Ramos (cell line): ENCODE measurements around the gene XRN2.
"Not testable (repeated sequence)": the region's sequence is repeated elsewhere in the genome, so short reads cannot be mapped to it uniquely, and the experiment has no call there.

Experiments used
- in situ Hi-C: fragments of 300-500 bp; cut with MboI; formaldehyde crosslinking; loops from one replicate; pipeline ENCODE4 v1.14.3; 2022; ENCODE audit warnings: low sequenced_read_pairs; ENCODE audit not compliant: unreplicated experiment

The XRN2 gene

GRCh38 chr20:21398109-21399004 lies 95.2 kb downstream of the XRN2 start:
- in situ Hi-C loops, result no loop called here

GRCh38 chr20:21399005-21399475 lies 95.9 kb downstream of the XRN2 start:
- in situ Hi-C loops, result no loop called here

GRCh38 chr20:21411725-21412124 lies 108.6 kb downstream of the XRN2 start:
- in situ Hi-C loops, result no loop called here

- in situ Hi-C loops, result not testable (repeated sequence)
Observed at GRCh38 chr20:21413996-21414395, 110.9 kb downstream of the XRN2 start.

DNA sequence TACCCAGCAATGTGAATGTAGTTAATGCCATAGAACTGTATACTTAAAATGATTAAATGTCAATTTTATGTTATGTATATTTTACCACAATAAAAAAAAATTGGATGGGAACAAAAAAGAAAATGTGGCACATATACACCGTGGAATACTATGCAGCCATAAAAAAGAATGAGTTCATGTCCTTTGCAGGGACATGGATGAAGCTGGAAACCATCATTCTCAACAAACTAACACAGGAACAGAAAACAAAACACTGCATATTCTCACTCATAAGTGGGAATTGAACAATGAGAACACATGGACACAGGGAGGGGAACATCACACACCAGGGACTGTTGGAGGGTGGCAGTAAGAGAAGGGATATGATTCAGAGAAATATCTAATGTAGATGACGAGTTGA lies 116.0 kb downstream of the XRN2 start:
- in situ Hi-C loops, result not testable (repeated sequence)

DNA sequence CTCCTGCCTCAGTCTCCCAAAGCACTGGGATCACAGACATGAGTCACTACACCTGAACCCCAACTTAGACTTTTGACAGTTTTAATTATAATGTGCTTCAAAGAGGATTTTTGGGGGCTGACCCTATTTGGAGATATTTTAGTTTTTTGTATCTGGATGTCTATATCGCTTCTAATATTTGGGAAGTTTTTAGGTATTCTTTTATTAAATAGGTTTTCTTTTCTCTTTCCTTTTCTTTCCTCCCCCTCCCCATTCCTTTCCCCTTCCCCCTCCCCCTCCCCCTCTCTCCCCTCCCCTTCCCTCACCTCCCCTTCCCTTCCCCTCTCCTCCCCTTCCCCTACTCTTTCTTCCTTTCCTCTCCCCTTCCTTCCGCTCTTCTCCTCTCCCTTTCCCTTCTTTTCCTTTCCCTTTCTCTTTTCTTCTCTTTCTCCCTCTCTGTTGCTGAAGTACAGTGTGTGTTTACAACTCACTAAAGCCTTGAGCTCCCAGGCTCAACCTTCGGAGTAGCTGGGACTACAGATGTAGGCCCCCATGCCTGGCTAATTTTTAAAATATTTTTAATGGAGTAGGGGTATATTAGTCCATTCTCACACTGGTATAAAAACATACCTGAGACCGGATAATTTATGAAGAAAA lies 118.6 kb downstream of the XRN2 start:
- in situ Hi-C loops, result no loop called here

DNA sequence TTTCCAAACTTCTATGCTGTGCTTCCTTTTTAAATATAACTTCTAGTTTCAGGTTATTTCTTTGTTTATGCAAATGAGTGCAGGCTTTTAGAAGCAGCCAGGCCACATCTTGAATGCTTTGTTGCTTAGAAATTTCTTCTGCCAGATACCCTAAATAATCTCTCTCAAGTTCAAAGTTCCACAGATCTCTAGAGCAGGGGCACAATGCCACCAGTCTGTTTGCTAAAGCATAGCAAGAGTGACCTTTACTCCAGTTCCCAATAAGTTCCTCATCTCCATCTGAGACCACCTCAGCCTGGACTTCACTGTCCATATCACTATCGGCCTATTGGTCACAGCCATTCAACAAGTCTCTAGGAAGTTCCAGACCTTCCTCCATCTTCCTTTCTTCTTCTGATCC lies 120.6 kb downstream of the XRN2 start:
- in situ Hi-C loops, result not testable (repeated sequence)

- in situ Hi-C loops, result no loop called here
Observed at GRCh38 chr20:21424846-21425245, 121.7 kb downstream of the XRN2 start.

DNA sequence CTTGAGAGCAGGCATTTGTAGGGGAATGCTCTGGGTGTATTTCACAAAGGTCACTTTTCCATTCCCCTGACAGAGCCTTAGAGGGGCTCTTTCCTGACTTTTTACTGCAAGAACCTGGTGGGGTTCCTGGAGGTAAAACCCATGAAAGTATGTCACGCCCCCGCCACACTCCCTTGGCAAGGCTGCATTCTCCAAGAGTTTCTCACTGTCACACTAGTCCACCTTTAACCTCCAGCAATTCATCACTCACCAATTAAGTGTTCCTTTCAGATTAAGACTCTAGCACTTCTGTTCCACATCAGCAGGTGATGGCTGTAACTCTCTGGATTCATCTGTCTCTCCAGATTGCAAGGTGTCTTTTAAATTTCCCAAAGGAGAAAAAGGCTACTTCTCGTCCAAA lies 126.9 kb downstream of the XRN2 start:
- in situ Hi-C loops, result no loop called here

DNA sequence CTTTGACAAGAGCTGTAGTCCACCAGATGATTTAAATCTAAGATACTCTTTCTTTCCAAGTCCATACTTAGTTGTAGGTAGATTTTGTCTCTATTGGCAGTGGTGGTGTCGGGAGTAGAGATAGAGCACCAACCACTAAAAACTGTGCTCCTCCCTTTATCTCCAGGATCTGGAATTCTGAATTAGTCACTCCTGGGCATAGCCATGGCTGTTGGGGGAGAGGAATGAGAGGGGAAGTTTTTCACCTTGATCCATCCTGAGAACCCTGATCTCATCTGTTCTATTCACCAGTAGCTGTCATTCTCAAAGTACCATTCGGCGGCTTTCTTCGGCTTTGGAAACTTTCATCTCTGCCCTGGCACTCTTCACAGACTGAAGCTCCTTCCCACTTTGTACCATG lies 129.8 kb downstream of the XRN2 start:
- in situ Hi-C loops, result no loop called here

- in situ Hi-C loops, result no loop called here
Observed at GRCh38 chr20:21433329-21433890, 130.3 kb downstream of the XRN2 start.

- in situ Hi-C loops, result no loop called here
Observed at GRCh38 chr20:21435576-21435975, 132.4 kb downstream of the XRN2 start.

GRCh38 chr20:21436205-21436604 lies 133.1 kb downstream of the XRN2 start:
- in situ Hi-C loops, result no loop called here

- in situ Hi-C loops, result no loop called here
Observed at GRCh38 chr20:21437248-21437647, 134.1 kb downstream of the XRN2 start.

DNA sequence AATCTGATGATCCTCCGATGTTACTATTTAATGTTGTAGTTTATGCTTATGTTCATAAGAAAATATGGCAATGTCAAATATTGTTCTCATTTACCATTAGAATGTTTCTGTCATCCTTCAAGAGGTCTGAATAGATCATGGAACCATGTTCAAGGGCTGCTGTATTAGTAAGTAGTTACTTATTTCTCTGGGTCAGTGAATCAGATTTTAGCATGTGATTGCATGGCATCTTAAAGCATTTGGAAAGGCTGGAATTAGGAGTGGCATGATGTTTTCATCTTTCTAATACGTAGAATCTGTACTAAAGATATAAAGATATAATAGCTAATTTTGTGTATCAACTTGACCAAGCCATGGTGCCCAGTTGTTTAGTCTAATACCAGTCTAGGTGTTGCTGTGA lies 134.7 kb downstream of the XRN2 start:
- in situ Hi-C loops, result no loop called here
